ENCODE results near the gene SLC2A5. TPM values are rescaled to one million over a fixed set of nuclear protein-coding genes. Genes with fewer than 3 reads are reported as not detected.

Gene SLC2A5
- total RNA-seq, 1 experiment from 2014 or later = 0.61 TPM

DNA sequence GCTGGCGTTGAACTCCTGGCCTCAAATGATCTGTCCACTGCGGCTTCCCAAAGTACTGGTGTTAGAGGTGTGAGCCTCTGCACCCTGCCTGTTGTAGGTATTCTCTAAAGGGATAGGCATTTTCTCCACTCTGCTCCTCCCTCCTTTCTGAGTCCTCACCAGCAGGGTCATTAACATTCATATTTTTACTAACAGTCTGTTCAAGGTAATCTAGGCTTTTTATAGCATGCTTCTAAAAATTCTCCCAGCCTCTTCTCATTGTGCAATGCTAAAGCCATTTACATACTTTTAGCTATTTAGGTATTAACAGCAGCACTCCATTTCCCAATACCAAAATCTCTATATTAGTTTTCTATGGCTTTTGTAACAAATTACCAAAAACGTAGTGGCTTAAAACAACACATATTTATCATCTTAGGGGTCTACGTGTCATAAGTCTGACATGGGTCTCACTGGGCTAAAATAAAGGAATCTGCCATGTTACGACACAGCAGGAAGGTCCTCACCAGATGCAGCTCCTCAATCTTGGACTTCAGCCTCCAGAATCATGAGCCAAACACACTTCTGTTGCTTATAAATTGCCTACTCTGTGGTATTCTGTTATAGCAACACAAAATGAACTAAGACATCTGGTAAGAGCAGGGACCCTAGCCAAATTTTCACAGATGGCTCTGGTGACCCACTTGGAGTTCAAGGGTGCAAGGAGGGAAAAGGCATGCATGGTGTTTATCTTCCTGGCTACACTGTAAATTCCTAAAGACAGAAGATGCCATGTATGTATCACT, 40.3 kb downstream of the SLC2A5 start:
- H3K9me3 Mint-ChIP-seq (ENCODE audit: unreplicated experiment) = peaks cover 5% of the 10 kb centered on the region
- BruUV-seq (replicated peaks) = no TSS peak
- H3K4me3 Mint-ChIP-seq (ENCODE audit: unreplicated experiment) = no peak overlapping the region
- CTCF ChIA-PET = interaction anchor here (1.1 kb wide), 1 partner anchor 24 kb away, joined by 3 read pairs; no protein-coding TSS in a partner anchor
- intact Hi-C loops (cut with micrococcal nuclease) = no loop called here
- TF ChIP-seq, protein P1, sequence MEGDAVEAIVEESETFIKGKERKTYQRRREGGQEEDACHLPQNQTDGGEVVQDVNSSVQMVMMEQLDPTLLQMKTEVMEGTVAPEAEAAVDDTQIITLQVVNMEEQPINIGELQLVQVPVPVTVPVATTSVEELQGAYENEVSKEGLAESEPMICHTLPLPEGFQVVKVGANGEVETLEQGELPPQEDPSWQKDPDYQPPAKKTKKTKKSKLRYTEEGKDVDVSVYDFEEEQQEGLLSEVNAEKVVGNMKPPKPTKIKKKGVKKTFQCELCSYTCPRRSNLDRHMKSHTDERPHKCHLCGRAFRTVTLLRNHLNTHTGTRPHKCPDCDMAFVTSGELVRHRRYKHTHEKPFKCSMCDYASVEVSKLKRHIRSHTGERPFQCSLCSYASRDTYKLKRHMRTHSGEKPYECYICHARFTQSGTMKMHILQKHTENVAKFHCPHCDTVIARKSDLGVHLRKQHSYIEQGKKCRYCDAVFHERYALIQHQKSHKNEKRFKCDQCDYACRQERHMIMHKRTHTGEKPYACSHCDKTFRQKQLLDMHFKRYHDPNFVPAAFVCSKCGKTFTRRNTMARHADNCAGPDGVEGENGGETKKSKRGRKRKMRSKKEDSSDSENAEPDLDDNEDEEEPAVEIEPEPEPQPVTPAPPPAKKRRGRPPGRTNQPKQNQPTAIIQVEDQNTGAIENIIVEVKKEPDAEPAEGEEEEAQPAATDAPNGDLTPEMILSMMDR (IDR thresholded peaks at IDR 0.05; ENCODE audit: unreplicated experiment) = no peak
- DNase-seq (ENCODE audit: unreplicated experiment) = no peak
- H3K4me1 Mint-ChIP-seq (ENCODE audit: insufficient read depth, unreplicated experiment) = no peaks in the 10 kb centered on the region
- H3K36me3 Mint-ChIP-seq (ENCODE audit: insufficient read depth, unreplicated experiment) = no peaks in the 10 kb centered on the region
- POLR2A ChIA-PET = no interaction called here
- H3K27ac Mint-ChIP-seq (ENCODE audit: low read depth, unreplicated experiment) = no peak overlapping the region
- H3K27me3 Mint-ChIP-seq (ENCODE audit: insufficient read depth, unreplicated experiment) = no peaks in the 10 kb centered on the region

DNA sequence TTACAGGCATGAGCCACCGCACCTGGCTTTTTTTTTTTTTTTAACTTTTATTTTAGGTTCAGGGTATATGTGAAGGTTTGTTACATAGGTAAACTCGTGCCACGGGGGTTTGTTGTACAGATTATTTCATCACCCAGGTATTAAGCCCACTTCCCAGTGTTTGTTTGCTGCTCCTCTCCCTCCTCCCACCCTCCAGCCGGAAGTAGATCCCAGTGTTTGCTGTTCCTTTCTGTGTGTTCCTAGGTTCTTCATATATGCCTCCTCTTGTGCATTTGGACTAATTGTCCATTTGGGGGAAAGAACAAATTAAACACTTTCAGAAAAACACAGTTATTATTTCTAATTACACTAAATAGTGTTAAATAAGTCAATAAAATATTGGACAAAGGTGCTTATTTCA, 42.1 kb downstream of the SLC2A5 start:
- BruUV-seq (replicated peaks) = no TSS peak

GRCh38 chr1:9025449-9025848, 44.0 kb downstream of the SLC2A5 start:
- POLR2A ChIA-PET = interaction anchor here (0.5 to 0.6 kb wide), 2 partner anchors 10 to 59 kb away, joined by 3 read pairs; no protein-coding TSS in a partner anchor
- Mint-ChIP-seq H3K27me3 (ENCODE audit: insufficient read depth, unreplicated experiment) (no peaks in the 10 kb centered on the region), H3K4me3 (ENCODE audit: unreplicated experiment) (no peak overlapping the region), H3K9me3 (ENCODE audit: unreplicated experiment) (no peaks in the 10 kb centered on the region), H3K36me3 (ENCODE audit: insufficient read depth, unreplicated experiment) (no peaks in the 10 kb centered on the region), H3K4me1 (ENCODE audit: insufficient read depth, unreplicated experiment) (no peaks in the 10 kb centered on the region), H3K27ac (ENCODE audit: low read depth, unreplicated experiment) (no peak overlapping the region)
- intact Hi-C loops (cut with micrococcal nuclease) = no loop called here
- TF ChIP-seq, protein P1 (IDR thresholded peaks at IDR 0.05; ENCODE audit: unreplicated experiment) = no peak
- CTCF ChIA-PET = interaction anchor here (0.9 kb wide), 1 partner anchor 12 kb away, joined by 3 read pairs; no protein-coding TSS in a partner anchor
- no peak for DNase-seq (ENCODE audit: unreplicated experiment)
- BruUV-seq (replicated peaks) = no TSS peak

More for the DNA sequence above, 42.1 kb downstream of the SLC2A5 start:
- Mint-ChIP-seq H3K27me3 (ENCODE audit: insufficient read depth, unreplicated experiment) (no peaks in the 10 kb centered on the region), H3K4me3 (ENCODE audit: unreplicated experiment) (no peak overlapping the region), H3K27ac (ENCODE audit: low read depth, unreplicated experiment) (no peak overlapping the region), H3K9me3 (ENCODE audit: unreplicated experiment) (no peaks in the 10 kb centered on the region), H3K4me1 (ENCODE audit: insufficient read depth, unreplicated experiment) (no peaks in the 10 kb centered on the region), H3K36me3 (ENCODE audit: insufficient read depth, unreplicated experiment) (no peaks in the 10 kb centered on the region)
- CTCF ChIA-PET = no interaction called here
- no peak for DNase-seq (ENCODE audit: unreplicated experiment)
- intact Hi-C loops (cut with micrococcal nuclease) = no loop called here
- TF ChIP-seq, protein P1 (IDR thresholded peaks at IDR 0.05; ENCODE audit: unreplicated experiment) = no peak
- POLR2A ChIA-PET = no interaction called here

DNA sequence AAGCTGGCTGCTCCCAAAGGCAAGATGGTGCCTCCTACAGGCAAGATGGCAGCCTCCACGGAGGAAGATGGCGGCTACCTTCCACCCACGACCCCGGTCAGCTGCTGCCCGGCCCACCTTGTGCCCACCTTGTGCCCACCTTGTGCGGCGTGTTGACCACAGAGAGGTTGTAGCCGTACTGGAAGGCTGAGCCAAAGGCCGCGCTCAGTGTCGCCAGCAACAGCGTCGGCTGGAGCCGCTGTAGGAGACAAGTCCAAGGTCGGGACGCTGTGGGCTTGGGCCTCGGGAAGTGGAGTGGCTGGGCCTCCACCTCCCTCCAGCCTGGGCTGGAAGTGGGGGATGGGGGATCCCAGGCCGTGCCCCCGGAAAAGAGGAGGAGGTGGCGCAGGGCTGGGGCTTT, 44.6 kb downstream of the SLC2A5 start:
- H3K27ac Mint-ChIP-seq (ENCODE audit: low read depth, unreplicated experiment) = no peak overlapping the region
- no peaks in the 10 kb centered on the region for H3K27me3 Mint-ChIP-seq (ENCODE audit: insufficient read depth, unreplicated experiment)
- no TSS peak for BruUV-seq (replicated peaks)

More for the DNA sequence above, 44.6 kb downstream of the SLC2A5 start:
- Mint-ChIP-seq H3K36me3 (ENCODE audit: insufficient read depth, unreplicated experiment) (no peaks in the 10 kb centered on the region), H3K9me3 (ENCODE audit: unreplicated experiment) (no peaks in the 10 kb centered on the region), H3K4me3 (ENCODE audit: unreplicated experiment) (no peak overlapping the region), H3K4me1 (ENCODE audit: insufficient read depth, unreplicated experiment) (no peaks in the 10 kb centered on the region)
- TF ChIP-seq, protein P1 (IDR thresholded peaks at IDR 0.05; ENCODE audit: unreplicated experiment) = no peak
- POLR2A ChIA-PET = no interaction called here
- CTCF ChIA-PET = interaction anchor here (0.6 to 0.9 kb wide), 2 partner anchors 13 to 222 kb away, joined by 3 read pairs; no protein-coding TSS in a partner anchor
- DNase-seq (ENCODE audit: unreplicated experiment) = no peak
- intact Hi-C loops (cut with micrococcal nuclease) = no loop called here
